Trophoblast cell (in vitro differentiated cells and primary cell): Measurements from ENCODE around the gene SATB2.
A peak's percentile ranks its signal among the peaks of the same experiment; 100 is the strongest.

Experiments
- DNase-seq, 2 donors: peaks; one replicate each; pipeline ENCODE4 v3.0.0-alpha.2; 2016
- H2AFZ ChIP-seq: 2 replicates; pipeline ENCODE4 v1.6.1; 2013; ENCODE audit warnings: low read length, moderate library complexity, mild to moderate bottlenecking; ENCODE audit not compliant: insufficient read depth, poor library complexity
- H2AK5ac ChIP-seq: 2 replicates; pipeline ENCODE4 v1.6.1; 2013; ENCODE audit warnings: mild to moderate bottlenecking, low read length
- H2BK120ac ChIP-seq: 2 replicates; pipeline ENCODE4 v1.6.1; 2013; ENCODE audit warnings: low read length, mild to moderate bottlenecking, moderate library complexity; ENCODE audit not compliant: insufficient read depth, poor library complexity
- H2BK12ac ChIP-seq: 2 replicates; pipeline ENCODE4 v1.6.1; 2013; ENCODE audit warnings: mild to moderate bottlenecking, low read length, moderate library complexity
- H2BK5ac ChIP-seq: 2 replicates; pipeline ENCODE4 v1.6.1; 2013; ENCODE audit warnings: low read length, low read depth, moderate library complexity, mild to moderate bottlenecking; ENCODE audit not compliant: poor library complexity
- H3K14ac ChIP-seq: 2 replicates; pipeline ENCODE4 v1.6.1; 2013; ENCODE audit warnings: mild to moderate bottlenecking, low read length
- H3K18ac ChIP-seq: 2 replicates; pipeline ENCODE4 v1.6.1; 2013; ENCODE audit warnings: mild to moderate bottlenecking, low read length
- H3K23ac ChIP-seq: 2 replicates; pipeline ENCODE4 v1.6.1; 2013; ENCODE audit warnings: low read length
- H3K27ac ChIP-seq: 2 replicates; pipeline ENCODE4 v1.5.1; 2013; ENCODE audit warnings: low read depth, mild to moderate bottlenecking, inconsistent platforms, low read length, moderate library complexity
- H3K27me3 ChIP-seq: 2 replicates; pipeline ENCODE4 v1.6.1; 2013; ENCODE audit warnings: inconsistent platforms, mild to moderate bottlenecking, low read length, moderate library complexity; ENCODE audit not compliant: insufficient read depth
- H3K36me3 ChIP-seq, 2 experiments: 1 replicate in 1 of 2; 2 replicates in 1 of 2; pipeline ENCODE4 v1.6.1; 2013; ENCODE audit warnings: low read length in 2 of 2, mild to moderate bottlenecking in 2 of 2, moderate library complexity in 1 of 2; ENCODE audit not compliant: insufficient read depth in 2 of 2, control insufficient read depth in 1 of 2
- H3K4ac ChIP-seq: 2 replicates; pipeline ENCODE4 v1.6.1; 2013; ENCODE audit warnings: low read depth, mild to moderate bottlenecking, low read length, moderate library complexity
- H3K4me1 ChIP-seq, 2 experiments: 1 replicate in 1 of 2; 2 replicates in 1 of 2; pipeline ENCODE4 v1.6.1; 2013; ENCODE audit warnings: low read length in 2 of 2, mild to moderate bottlenecking in 2 of 2, moderate library complexity in 1 of 2; ENCODE audit not compliant: insufficient read depth in 2 of 2, control insufficient read depth in 1 of 2
- H3K4me2 ChIP-seq: 2 replicates; pipeline ENCODE4 v1.6.1; 2013; ENCODE audit warnings: inconsistent platforms, mild to moderate bottlenecking, low read length, moderate library complexity
- H3K4me3 ChIP-seq: 2 replicates; pipeline ENCODE4 v1.5.1; 2013; ENCODE audit warnings: mild to moderate bottlenecking, low read depth, low read length, inconsistent platforms
- H3K79me1 ChIP-seq: one replicate; pipeline ENCODE4 v1.6.1; 2013; ENCODE audit warnings: low read length
- H3K79me2 ChIP-seq: 2 replicates; pipeline ENCODE4 v1.6.1; 2013; ENCODE audit warnings: low read length, mild to moderate bottlenecking; ENCODE audit not compliant: control insufficient read depth, insufficient read depth, poor library complexity
- H3K9ac ChIP-seq: 2 replicates; pipeline ENCODE4 v1.6.1; 2013; ENCODE audit warnings: mild to moderate bottlenecking, low read length
- H3K9me3 ChIP-seq: 2 replicates; pipeline ENCODE4 v1.6.1; 2013; ENCODE audit warnings: low read depth, mild to moderate bottlenecking, control low read depth, inconsistent platforms, low read length; ENCODE audit not compliant: insufficient read depth
- H4K12ac ChIP-seq: 2 replicates; pipeline ENCODE4 v1.6.1; 2013; ENCODE audit warnings: low read depth, mild to moderate bottlenecking, low read length, moderate library complexity
- H4K8ac ChIP-seq: 2 replicates; pipeline ENCODE4 v1.6.1; 2013; ENCODE audit warnings: low read depth, mild to moderate bottlenecking, low read length, moderate library complexity
- H4K91ac ChIP-seq: one replicate; pipeline ENCODE4 v1.6.1; 2013; ENCODE audit warnings: low read depth, mild to moderate bottlenecking, low read length, moderate library complexity
- WGBS: extraction: QIAGEN DNeasy Blood & Tissue Kit; methylation state at CpG from one replicate; pipeline ENCODE4 v1.1.7; 2013; ENCODE audit warnings: missing lambda C conversion rate; ENCODE audit not compliant: insufficient read length, insufficient coverage; ENCODE audit errors: extremely low coverage; 5-methylcytosine and 5-hydroxymethylcytosine counted together

SATB2 gene

GRCh38 chr2:199449455-199449854 is 8.3 kb downstream of the SATB2 start:
- Histone ChIP-seq H3K18ac (no peak overlapping the region), H3K27ac (no peak overlapping the region), H3K36me3 (no peaks in the 10 kb centered on the region), H3K14ac (no peak overlapping the region), H3K23ac (no peak overlapping the region), H3K4me1 (no peaks in the 10 kb centered on the region), H2BK120ac (no peak overlapping the region), H3K4ac (no peak overlapping the region), H3K9me3 (no peaks in the 10 kb centered on the region), H3K9ac (no peak overlapping the region), H2AFZ (no peak overlapping the region), H3K79me1 (no peaks in the 10 kb centered on the region), H3K27me3 (no peaks in the 10 kb centered on the region), H2BK12ac (no peak overlapping the region), H4K12ac (no peak overlapping the region), H2BK5ac (no peak overlapping the region), H2AK5ac (no peak overlapping the region), H3K79me2 (no peaks in the 10 kb centered on the region), H3K4me2 (no peak overlapping the region), H3K4me3 (no peak overlapping the region), H4K91ac (no peak overlapping the region), H4K8ac (no peak overlapping the region)
- no peak for DNase-seq
- no CpG with 5 or more reads among the region's 1 CpG for WGBS

GRCh38 chr2:199446996-199447576 is 10.7 kb downstream of the SATB2 start:
- H4K8ac ChIP-seq = no peak overlapping the region
- no peak for DNase-seq
- no peak overlapping the region for H3K4me3 ChIP-seq
- H2BK5ac ChIP-seq = no peak overlapping the region
- no peak overlapping the region for H2BK12ac ChIP-seq
- no peak overlapping the region for H3K23ac ChIP-seq
- no peak overlapping the region for H4K91ac ChIP-seq
- no peak overlapping the region for H2AFZ ChIP-seq
- H3K79me1 ChIP-seq = no peaks in the 10 kb centered on the region
- no peak overlapping the region for H3K14ac ChIP-seq
- no CpG with 5 or more reads among the region's 10 CpGs for WGBS
- H3K27ac ChIP-seq = no peak overlapping the region
- no peak overlapping the region for H2AK5ac ChIP-seq
- H3K36me3 ChIP-seq = no peaks in the 10 kb centered on the region
- no peak overlapping the region for H3K9ac ChIP-seq
- no peak overlapping the region for H3K18ac ChIP-seq
- H3K4me2 ChIP-seq = no peak overlapping the region
- no peak overlapping the region for H3K4ac ChIP-seq
- H3K4me1 ChIP-seq = no peaks in the 10 kb centered on the region
- H3K79me2 ChIP-seq = no peaks in the 10 kb centered on the region
- H4K12ac ChIP-seq = no peak overlapping the region
- H2BK120ac ChIP-seq = no peak overlapping the region
- H3K27me3 ChIP-seq = no peaks in the 10 kb centered on the region
- H3K9me3 ChIP-seq = no peaks in the 10 kb centered on the region

DNA sequence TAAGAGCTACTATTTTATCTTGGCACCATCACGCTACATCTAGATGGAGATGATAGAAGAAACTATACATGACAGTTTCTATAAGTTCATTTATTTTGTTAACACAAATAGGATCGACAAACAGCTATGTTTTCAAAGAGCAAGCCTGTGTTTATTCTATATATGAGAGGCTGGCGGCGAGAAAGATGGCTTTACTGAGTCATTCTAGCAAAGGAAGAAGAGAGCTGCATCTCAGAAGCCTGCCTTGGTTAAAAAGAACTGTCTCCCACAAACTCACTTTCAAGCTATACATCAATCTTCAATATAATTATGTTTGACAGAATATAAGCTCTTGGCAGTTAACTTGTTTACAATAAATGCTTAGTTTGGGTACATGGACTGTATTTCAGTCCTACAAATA is 13.0 kb downstream of the SATB2 start:
- Histone ChIP-seq H3K79me1 (no peaks in the 10 kb centered on the region), H2AK5ac (no peak overlapping the region), H3K36me3 (no peaks in the 10 kb centered on the region), H3K4me2 (no peak overlapping the region), H3K4me3 (no peak overlapping the region), H3K79me2 (no peaks in the 10 kb centered on the region), H4K8ac (no peak overlapping the region), H3K9me3 (no peaks in the 10 kb centered on the region), H3K18ac (no peak overlapping the region), H3K14ac (no peak overlapping the region), H4K12ac (no peak overlapping the region), H4K91ac (no peak overlapping the region), H3K23ac (no peak overlapping the region), H3K9ac (no peak overlapping the region), H2BK5ac (no peak overlapping the region), H3K27me3 (no peaks in the 10 kb centered on the region), H3K4ac (no peak overlapping the region), H2BK120ac (no peak overlapping the region), H2AFZ (no peak overlapping the region), H3K27ac (no peak overlapping the region), H3K4me1 (no peaks in the 10 kb centered on the region), H2BK12ac (no peak overlapping the region)
- WGBS = no CpG with 5 or more reads among the region's 4 CpGs
- no peak for DNase-seq

DNA sequence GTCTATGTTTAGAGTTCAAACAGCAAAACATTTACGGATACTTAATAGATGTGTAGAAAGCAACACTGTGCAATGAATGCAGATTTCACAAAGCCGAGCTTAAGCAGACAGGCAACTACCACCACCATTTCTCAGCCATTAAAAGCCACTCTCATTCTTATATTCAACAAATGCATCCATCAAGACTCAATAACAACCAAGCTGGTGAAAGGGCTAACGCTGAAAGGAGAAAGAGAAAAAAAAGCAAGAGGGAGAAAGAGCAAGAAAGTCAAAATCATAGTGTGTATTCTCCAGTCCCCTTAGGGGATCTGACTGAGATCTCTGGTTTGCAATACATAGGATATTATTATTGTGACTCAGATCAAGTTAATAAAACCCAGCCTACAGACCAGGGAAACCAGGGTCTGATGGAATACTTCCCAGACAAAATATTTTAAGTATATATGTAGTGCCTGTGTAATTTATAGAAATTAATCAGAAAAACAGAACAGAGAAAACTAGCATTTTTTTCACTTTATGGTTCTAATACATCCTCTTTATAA is 14.1 kb downstream of the SATB2 start:
- Histone ChIP-seq H2AFZ (no peak overlapping the region), H2BK5ac (no peak overlapping the region), H3K36me3 (no peaks in the 10 kb centered on the region), H2BK12ac (no peak overlapping the region), H4K8ac (no peak overlapping the region), H3K4me1 (no peaks in the 10 kb centered on the region), H3K27me3 (no peaks in the 10 kb centered on the region), H3K79me1 (no peaks in the 10 kb centered on the region), H3K9ac (no peak overlapping the region), H2AK5ac (no peak overlapping the region), H3K18ac (no peak overlapping the region), H3K4me2 (no peak overlapping the region), H4K91ac (no peak overlapping the region), H3K4ac (no peak overlapping the region), H2BK120ac (no peak overlapping the region), H4K12ac (no peak overlapping the region), H3K4me3 (no peak overlapping the region), H3K27ac (no peak overlapping the region), H3K23ac (peak overlapping the region; percentile 35), H3K79me2 (no peaks in the 10 kb centered on the region), H3K9me3 (no peaks in the 10 kb centered on the region), H3K14ac (no peak overlapping the region)
- DNase-seq = no peak
- no CpG with 5 or more reads among the region's 3 CpGs for WGBS
